ENCODE measurements around the gene NOM1.

NOM1 gene

DNA sequence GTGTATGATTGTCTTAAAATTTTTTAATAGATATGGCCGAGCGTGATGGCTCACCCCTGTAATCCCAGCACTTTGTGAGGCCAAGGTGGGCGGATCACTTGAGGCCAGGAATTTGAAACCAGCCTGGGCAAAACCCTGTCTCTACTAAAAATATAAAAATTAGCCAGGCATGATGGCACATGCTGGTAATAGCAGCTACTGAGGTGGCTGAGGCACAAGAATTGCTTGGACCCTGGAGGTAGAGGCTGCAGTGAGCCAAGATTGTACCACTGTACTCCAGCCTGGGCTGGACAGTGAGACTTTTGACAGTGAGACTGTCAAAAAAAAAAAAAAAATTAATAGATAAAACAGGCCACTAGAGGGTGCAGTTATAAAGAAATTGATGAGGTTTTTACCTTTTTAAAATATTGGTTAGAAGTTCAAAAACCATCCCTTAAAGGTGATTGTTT, 20.5 kb downstream of the NOM1 start:
- Histone ChIP-seq H3K27ac (ENCODE audit: poor library complexity, severe bottlenecking) (peak overlapping the region; percentile 38), H3K27me3 (ENCODE audit: insufficient read depth, poor library complexity, severe bottlenecking) (no peaks in the 10 kb centered on the region), H3K36me3 (ENCODE audit: low read depth) (peaks cover 71% of the 10 kb centered on the region), H3K4me3 (ENCODE audit: severe bottlenecking) (no peak overlapping the region), H3K4me1 (ENCODE audit: insufficient read depth, poor library complexity, severe bottlenecking) (peaks cover 20% of the 10 kb centered on the region), H3K9me3 (ENCODE audit: severe bottlenecking) (no peaks in the 10 kb centered on the region)
- DNase-seq (ENCODE audit: low spot score) (no peak), ATAC-seq (ENCODE audit: low read depth) (peak; percentile 64)
- TF ChIP-seq, protein P1, sequence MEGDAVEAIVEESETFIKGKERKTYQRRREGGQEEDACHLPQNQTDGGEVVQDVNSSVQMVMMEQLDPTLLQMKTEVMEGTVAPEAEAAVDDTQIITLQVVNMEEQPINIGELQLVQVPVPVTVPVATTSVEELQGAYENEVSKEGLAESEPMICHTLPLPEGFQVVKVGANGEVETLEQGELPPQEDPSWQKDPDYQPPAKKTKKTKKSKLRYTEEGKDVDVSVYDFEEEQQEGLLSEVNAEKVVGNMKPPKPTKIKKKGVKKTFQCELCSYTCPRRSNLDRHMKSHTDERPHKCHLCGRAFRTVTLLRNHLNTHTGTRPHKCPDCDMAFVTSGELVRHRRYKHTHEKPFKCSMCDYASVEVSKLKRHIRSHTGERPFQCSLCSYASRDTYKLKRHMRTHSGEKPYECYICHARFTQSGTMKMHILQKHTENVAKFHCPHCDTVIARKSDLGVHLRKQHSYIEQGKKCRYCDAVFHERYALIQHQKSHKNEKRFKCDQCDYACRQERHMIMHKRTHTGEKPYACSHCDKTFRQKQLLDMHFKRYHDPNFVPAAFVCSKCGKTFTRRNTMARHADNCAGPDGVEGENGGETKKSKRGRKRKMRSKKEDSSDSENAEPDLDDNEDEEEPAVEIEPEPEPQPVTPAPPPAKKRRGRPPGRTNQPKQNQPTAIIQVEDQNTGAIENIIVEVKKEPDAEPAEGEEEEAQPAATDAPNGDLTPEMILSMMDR (IDR thresholded peaks at IDR 0.05; ENCODE audit: poor library complexity, severe bottlenecking): peak; percentile 65

DNA sequence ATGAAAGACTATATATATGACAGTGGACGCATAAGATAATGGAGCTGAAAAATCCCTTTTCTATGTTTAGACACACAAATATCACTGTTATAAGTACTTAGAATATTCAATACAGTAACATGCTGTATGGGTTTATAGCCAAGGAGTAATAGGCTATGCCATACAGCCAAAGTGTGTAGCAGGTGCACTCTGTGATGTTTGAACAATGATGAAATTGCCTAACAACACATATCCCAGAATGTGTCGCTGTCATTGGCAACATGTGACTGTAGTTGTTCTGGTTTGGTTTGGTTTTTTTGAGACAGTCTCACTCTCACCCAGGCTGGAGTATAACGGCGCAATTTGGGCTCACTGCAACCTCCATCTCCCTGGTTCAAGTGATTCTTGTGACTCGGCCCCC, 26.1 kb downstream of the NOM1 start:
- H3K4me1 ChIP-seq (ENCODE audit: insufficient read depth, poor library complexity, severe bottlenecking): no peaks in the 10 kb centered on the region
- no peak overlapping the region for H3K27ac ChIP-seq (ENCODE audit: poor library complexity, severe bottlenecking)
- H3K9me3 ChIP-seq (ENCODE audit: severe bottlenecking): peaks cover 4% of the 10 kb centered on the region
- ATAC-seq (ENCODE audit: low read depth) (no peak), DNase-seq (ENCODE audit: low spot score) (no peak)
- TF ChIP-seq, protein P1 (IDR thresholded peaks at IDR 0.05; ENCODE audit: poor library complexity, severe bottlenecking): no peak
- no peaks in the 10 kb centered on the region for H3K27me3 ChIP-seq (ENCODE audit: insufficient read depth, poor library complexity, severe bottlenecking)
- H3K36me3 ChIP-seq (ENCODE audit: low read depth): peaks cover 25% of the 10 kb centered on the region
- no peak overlapping the region for H3K4me3 ChIP-seq (ENCODE audit: severe bottlenecking)

DNA sequence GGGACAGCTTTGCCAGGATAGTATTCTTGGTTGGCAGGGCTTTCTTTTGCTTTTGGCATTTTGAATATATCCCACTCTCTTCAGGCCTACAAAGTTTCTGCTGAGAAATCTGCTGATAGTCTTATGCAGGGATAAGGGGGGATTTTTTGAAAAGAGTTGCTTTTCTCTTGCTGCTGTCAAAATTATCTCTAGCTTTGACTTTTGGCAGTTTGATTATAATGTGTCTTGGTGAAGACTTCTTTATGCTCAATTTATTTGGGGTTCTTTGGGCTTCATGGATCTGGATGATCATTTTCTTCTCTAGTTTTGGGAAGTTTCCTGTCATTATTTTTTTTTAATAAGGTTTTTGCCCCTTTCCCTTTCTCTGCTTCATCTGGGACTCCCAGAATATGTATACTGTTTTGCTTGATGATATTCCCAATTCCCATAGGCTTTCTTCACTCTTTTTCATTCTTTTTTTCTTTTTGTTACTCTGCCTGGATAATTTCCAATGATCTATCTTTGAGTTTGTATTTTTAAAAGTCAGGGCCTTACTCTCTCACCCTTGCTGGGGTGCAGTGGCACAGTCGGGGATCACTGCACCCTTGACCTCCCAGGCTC, 29.6 kb downstream of the NOM1 start:
- ATAC-seq (ENCODE audit: low read depth) (no peak), DNase-seq (ENCODE audit: low spot score) (no peak)
- Histone ChIP-seq H3K36me3 (ENCODE audit: low read depth) (no peaks in the 10 kb centered on the region), H3K4me1 (ENCODE audit: insufficient read depth, poor library complexity, severe bottlenecking) (no peaks in the 10 kb centered on the region), H3K27ac (ENCODE audit: poor library complexity, severe bottlenecking) (no peak overlapping the region), H3K27me3 (ENCODE audit: insufficient read depth, poor library complexity, severe bottlenecking) (no peaks in the 10 kb centered on the region), H3K9me3 (ENCODE audit: severe bottlenecking) (peaks cover 4% of the 10 kb centered on the region), H3K4me3 (ENCODE audit: severe bottlenecking) (no peak overlapping the region)
- TF ChIP-seq, protein P1 (IDR thresholded peaks at IDR 0.05; ENCODE audit: poor library complexity, severe bottlenecking): no peak

DNA sequence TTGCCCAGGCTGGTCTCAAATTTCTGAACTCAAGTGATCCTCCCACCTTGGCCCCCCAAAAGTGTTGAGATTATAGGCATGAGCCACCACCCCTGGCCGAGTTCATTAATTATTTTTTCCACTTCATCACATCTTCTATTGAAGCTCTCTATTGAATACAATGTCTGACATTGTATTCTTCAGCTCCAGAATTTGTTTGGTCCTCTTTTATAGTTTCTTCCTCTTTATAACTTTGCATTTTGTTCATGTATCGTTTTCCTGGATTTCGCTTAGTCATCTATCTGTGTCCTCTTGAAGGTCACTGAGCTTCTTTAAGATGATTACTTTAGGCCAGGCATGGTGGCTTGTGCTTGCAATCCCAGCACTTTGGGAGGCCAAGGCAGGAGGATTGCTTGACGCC, 30.2 kb downstream of the NOM1 start:
- ATAC-seq (ENCODE audit: low read depth) (no peak), DNase-seq (ENCODE audit: low spot score) (no peak)
- H3K4me1 ChIP-seq (ENCODE audit: insufficient read depth, poor library complexity, severe bottlenecking): no peaks in the 10 kb centered on the region
- H3K27ac ChIP-seq (ENCODE audit: poor library complexity, severe bottlenecking): no peak overlapping the region
- H3K36me3 ChIP-seq (ENCODE audit: low read depth): no peaks in the 10 kb centered on the region
- TF ChIP-seq, protein P1 (IDR thresholded peaks at IDR 0.05; ENCODE audit: poor library complexity, severe bottlenecking): no peak
- peaks cover 4% of the 10 kb centered on the region for H3K9me3 ChIP-seq (ENCODE audit: severe bottlenecking)
- no peaks in the 10 kb centered on the region for H3K27me3 ChIP-seq (ENCODE audit: insufficient read depth, poor library complexity, severe bottlenecking)
- no peak overlapping the region for H3K4me3 ChIP-seq (ENCODE audit: severe bottlenecking)

DNA sequence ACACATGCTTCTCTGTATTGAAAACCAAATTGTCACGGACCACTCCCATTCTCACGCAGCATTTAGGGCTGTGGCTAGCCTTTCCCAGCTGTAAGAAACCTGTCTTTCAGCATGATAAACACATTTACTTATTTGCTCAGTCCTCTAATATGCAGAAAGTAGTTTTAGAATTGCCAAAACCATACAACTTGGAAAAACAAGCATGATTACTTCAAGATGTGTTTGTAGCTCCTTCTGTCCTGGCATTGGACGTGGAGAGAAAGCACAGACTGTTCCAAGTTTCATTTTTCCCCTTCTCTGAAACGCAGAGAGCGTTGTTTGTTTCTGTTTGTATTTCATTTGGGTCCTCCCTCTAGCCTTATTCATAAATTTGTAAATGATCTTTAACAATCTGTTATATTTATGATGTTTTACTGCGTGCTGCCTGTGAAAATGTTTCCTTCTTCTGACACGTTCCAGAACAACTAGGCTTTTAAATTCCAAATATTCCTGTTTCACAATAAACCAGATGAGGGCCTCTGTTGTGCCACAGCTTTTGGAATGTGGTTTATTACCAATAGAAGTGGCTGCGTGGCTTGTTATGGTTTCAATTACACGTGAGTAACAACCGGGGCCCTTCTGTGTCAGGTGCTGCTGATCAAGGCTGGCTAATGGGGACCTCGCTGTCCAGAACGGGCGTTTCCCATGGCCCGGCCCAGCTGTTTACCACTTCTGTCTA, 34.8 kb downstream of the NOM1 start:
- Histone ChIP-seq H3K27me3 (ENCODE audit: insufficient read depth, poor library complexity, severe bottlenecking) (no peaks in the 10 kb centered on the region), H3K27ac (ENCODE audit: poor library complexity, severe bottlenecking) (no peak overlapping the region), H3K4me1 (ENCODE audit: insufficient read depth, poor library complexity, severe bottlenecking) (no peaks in the 10 kb centered on the region), H3K9me3 (ENCODE audit: severe bottlenecking) (peaks cover 3% of the 10 kb centered on the region), H3K36me3 (ENCODE audit: low read depth) (no peaks in the 10 kb centered on the region), H3K4me3 (ENCODE audit: severe bottlenecking) (no peak overlapping the region)
- ATAC-seq (ENCODE audit: low read depth) (no peak), DNase-seq (ENCODE audit: low spot score) (no peak)
- TF ChIP-seq, protein P1 (IDR thresholded peaks at IDR 0.05; ENCODE audit: poor library complexity, severe bottlenecking): no peak

Data from RWPE2 (cell line).